VCaP (cell line): Measurements from ENCODE around the gene TMEM74B.

Experiments used
- H3K27ac ChIP-seq: fragments of 450-650 bp; 2 replicates; pipeline ENCODE4 v1.5.1; 2017
- CTCF ChIP-seq: fragments of 450-650 bp; conservative IDR thresholded peaks from 2 replicates; pipeline ENCODE4 v1.5.1; 2017; ENCODE audit warnings: mild to moderate bottlenecking, moderate library complexity

TMEM74B gene

GRCh38 chr20:1134355-1134754 is 50.4 kb downstream of the TMEM74B start:
- no peak overlapping the region for H3K27ac ChIP-seq
- no peak for TF ChIP-seq CTCF

- H3K27ac ChIP-seq, result no peak overlapping the region
- no peak for TF ChIP-seq CTCF
Measured at GRCh38 chr20:1131354-1131753, 53.4 kb downstream of the TMEM74B start.

- TF ChIP-seq CTCF, result no peak
- no peak overlapping the region for H3K27ac ChIP-seq
Measured at GRCh38 chr20:1130847-1131246, 53.9 kb downstream of the TMEM74B start.
